GM06990 (cell line): ENCODE results near the gene MRPL49.
"Not testable (repeated sequence)": the region's sequence is repeated elsewhere in the genome, so short reads cannot be mapped to it uniquely, and the experiment has no call there.

Experiments
- DNase-seq: peaks from one replicate; pipeline ENCODE4 v3.0.0-alpha.2; 2011; ENCODE audit not compliant: insufficient read length; ENCODE audit errors: extremely low read depth
- H3K27me3 ChIP-seq: replicated peaks from 2 replicates; pipeline ENCODE4 v1.6.0; 2011; ENCODE audit warnings: low read length; ENCODE audit not compliant: control insufficient read depth, insufficient read depth
- H3K36me3 ChIP-seq: 2 replicates; pipeline ENCODE4 v1.5.1; 2011; ENCODE audit warnings: low read length; ENCODE audit not compliant: control insufficient read depth, insufficient read depth
- H3K4me3 ChIP-seq: replicated peaks from 2 replicates; pipeline ENCODE4 v1.5.1; 2011; ENCODE audit warnings: low read depth, mild to moderate bottlenecking, control low read depth, low read length
- TF ChIP-seq, protein P1 (sequence below): IDR thresholded peaks from 2 replicates; pipeline ENCODE4 v1.5.1; 2011; ENCODE audit warnings: low read length, control low read depth, mild to moderate bottlenecking, inconsistent platforms; ENCODE audit not compliant: insufficient read depth, poor library complexity, severe bottlenecking

The MRPL49 gene

DNA sequence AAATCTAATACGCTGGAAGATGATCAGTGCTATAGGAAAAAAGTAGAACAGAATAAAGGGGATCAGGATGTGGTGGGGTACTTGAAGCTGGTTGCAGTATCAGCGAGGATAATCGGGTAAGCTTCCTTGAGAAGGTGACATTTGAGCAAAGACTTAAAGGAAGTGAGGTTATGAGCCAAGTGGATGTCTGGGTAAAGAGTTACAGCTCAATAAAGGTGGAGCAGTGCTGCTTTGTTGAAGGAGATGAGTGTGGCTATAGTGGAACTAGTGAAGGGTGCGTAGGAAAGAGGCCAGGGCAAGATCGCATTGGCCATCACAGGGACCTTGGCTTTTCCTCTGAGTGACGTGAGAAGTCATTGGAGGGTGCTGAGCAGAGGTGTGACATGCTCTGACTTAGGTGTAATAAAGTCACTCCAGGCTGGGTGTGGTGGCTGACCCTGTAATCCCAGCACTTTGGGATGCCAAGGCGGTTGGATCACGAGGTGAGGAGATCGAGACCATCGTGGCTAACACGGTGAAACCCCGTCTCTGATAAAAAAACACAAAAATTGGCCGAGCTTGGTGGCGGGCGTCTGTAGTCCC is 14.5 kb downstream of the MRPL49 start:
- DNase-seq: no peak
- TF ChIP-seq, protein P1, sequence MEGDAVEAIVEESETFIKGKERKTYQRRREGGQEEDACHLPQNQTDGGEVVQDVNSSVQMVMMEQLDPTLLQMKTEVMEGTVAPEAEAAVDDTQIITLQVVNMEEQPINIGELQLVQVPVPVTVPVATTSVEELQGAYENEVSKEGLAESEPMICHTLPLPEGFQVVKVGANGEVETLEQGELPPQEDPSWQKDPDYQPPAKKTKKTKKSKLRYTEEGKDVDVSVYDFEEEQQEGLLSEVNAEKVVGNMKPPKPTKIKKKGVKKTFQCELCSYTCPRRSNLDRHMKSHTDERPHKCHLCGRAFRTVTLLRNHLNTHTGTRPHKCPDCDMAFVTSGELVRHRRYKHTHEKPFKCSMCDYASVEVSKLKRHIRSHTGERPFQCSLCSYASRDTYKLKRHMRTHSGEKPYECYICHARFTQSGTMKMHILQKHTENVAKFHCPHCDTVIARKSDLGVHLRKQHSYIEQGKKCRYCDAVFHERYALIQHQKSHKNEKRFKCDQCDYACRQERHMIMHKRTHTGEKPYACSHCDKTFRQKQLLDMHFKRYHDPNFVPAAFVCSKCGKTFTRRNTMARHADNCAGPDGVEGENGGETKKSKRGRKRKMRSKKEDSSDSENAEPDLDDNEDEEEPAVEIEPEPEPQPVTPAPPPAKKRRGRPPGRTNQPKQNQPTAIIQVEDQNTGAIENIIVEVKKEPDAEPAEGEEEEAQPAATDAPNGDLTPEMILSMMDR: no peak
- Histone ChIP-seq H3K27me3 (no peaks in the 10 kb centered on the region), H3K4me3 (no peak overlapping the region), H3K36me3 (peaks cover 7% of the 10 kb centered on the region)

DNA sequence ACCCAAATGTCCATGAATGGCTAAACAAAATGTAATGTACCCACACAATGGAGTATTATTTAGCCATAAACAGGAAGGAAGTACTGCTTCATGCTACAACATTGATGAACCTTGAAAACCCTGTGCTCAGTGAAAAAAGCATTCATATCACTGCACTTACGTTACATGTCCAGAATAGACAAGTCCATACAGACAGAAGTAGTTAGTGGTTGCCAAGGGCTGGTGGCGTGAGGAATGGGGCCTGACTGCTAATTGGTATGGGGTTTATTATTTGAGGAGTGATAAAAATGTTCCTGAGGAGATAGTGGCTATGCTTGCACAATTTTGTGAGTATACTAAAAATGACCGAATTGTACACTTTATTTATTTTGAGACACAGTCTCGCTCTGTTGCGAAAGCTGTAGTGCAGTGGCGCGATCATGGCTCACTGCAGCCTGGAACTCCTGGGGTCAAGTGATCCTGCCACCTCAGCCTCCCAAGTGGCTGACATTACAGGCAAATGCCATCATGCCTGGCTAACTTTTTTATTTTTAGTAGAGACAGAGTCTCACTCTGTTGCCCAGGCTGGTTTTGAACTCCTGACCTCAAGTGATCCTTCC is 19.9 kb downstream of the MRPL49 start:
- DNase-seq: no peak
- Histone ChIP-seq H3K27me3 (no peaks in the 10 kb centered on the region), H3K4me3 (no peak overlapping the region), H3K36me3 (no peaks in the 10 kb centered on the region)
- TF ChIP-seq, protein P1: no peak

DNA sequence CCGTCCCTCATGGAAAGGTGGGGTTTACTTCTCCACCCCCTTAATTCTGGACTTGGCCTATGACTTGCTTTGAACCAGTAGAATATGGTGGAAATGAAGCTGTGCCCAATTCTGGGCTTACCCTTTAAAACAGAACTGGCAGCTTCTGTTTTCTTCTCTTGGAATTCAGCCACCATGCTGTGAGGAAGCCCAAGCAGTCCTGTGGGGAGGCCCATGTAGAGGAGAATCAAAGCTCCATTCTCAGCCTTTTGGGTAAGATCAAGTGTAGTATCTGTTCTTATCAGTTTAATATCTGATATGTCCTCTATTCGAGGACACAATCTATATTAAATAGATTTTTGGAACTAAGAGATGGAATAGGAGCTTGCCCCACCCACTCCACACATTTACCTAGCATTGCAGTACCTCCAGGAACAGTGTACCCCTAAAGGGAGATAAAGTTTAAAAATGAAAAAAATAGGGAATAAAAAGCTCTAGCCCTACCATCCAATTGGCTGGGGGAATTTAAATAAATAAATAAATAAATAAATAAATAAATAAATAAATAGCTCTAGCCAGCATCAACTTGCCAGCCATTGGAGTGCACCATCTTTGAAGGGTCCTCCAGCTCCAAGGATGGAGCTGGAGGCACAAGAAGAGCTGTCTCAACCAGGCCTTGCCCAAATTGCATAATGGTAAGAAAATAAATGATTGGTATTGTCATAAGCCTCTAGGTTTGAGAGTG is 25.4 kb downstream of the MRPL49 start:
- Histone ChIP-seq H3K4me3 (no peak overlapping the region), H3K36me3 (no peaks in the 10 kb centered on the region), H3K27me3 (no peaks in the 10 kb centered on the region)
- DNase-seq: no peak
- TF ChIP-seq, protein P1: no peak

GRCh38 chr11:65148657-65149056 is 26.5 kb downstream of the MRPL49 start:
- no peak for DNase-seq
- no peaks in the 10 kb centered on the region for H3K36me3 ChIP-seq
- H3K27me3 ChIP-seq: no peaks in the 10 kb centered on the region
- no peak overlapping the region for H3K4me3 ChIP-seq
- TF ChIP-seq, protein P1: no peak

GRCh38 chr11:65150131-65150508 is 28.0 kb downstream of the MRPL49 start:
- not testable (repeated sequence) for H3K27me3 ChIP-seq, DNase-seq, H3K36me3 ChIP-seq, H3K4me3 ChIP-seq

DNA sequence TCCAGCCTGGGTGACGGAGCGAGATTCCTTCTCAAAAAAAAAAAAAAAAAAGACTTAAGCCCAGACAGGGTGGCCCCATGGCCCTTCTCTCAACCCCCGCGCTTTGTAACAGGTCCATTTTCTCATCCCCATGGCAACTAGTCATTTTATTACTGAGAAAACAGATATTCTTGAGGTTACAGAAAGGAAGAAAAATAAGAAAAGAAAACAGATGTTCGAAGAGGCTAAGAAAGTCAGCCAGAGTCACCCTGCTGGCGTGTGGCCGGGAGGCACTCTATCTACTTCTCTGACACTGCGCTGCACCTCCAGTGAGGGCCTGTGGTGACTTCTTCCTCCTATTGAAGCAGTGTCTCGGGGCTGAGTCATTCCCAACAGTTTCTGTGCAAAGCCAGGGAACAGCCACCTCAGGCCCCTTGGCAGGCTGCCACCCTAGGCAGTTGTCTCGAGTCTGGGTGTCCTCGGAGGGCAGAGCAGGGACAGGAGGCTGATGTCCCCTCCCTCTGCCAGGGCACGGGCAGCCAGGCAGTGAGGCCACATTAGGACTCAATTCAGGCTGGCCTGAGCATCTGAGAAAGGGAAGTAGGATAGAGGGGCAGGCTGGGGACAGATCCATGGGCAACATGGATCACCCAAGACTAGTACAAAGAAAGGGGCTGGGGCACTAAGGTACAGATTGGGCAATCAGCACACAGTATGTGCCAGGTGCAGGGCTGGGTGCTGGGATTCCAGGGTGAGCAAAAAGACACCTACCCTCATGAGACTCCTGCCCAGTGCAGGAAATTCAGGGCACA is 28.6 kb downstream of the MRPL49 start:
- no peak overlapping the region for H3K4me3 ChIP-seq
- H3K36me3 ChIP-seq: no peaks in the 10 kb centered on the region
- DNase-seq: no peak
- TF ChIP-seq, protein P1: no peak
- no peaks in the 10 kb centered on the region for H3K27me3 ChIP-seq
